HepG2 (cell line): ENCODE results near the gene TANGO6.

ENCODE experiments used
- KDM4B ChIP-seq: sonication (generic); formaldehyde crosslinking; IDR thresholded peaks from 2 replicates; pipeline ENCODE4 v1.4.0; 2020; ENCODE audit warnings: missing genetic modification reagents
- KDM5A ChIP-seq: fragments of 200-600 bp; sonication (generic); IDR thresholded peaks from 2 replicates; pipeline ENCODE4 v1.7.0; 2018; ENCODE audit warnings: antibody characterized with exemption, mild to moderate bottlenecking, low read length, borderline replicate concordance
- PBX3 ChIP-seq: sonication (generic); formaldehyde crosslinking; IDR thresholded peaks from 2 replicates; pipeline ENCODE4 v1.8.1; 2023; ENCODE audit warnings: missing genetic modification reagents, inconsistent platforms, borderline replicate concordance
- RNF2 ChIP-seq: fragments of 450-650 bp; conservative IDR thresholded peaks from 2 replicates; pipeline ENCODE4 v1.6.1; 2016; ENCODE audit warnings: low read depth
- ZKSCAN8 ChIP-seq: IDR thresholded peaks from 2 replicates; pipeline ENCODE4 v1.6.1; 2016; ENCODE audit warnings: borderline replicate concordance, missing genetic modification reagents, missing compliant biosample characterization
- ZNF605 ChIP-seq: sonication (generic); formaldehyde crosslinking; IDR thresholded peaks from 2 replicates; pipeline ENCODE4 v1.8.0; 2022; ENCODE audit warnings: mild to moderate bottlenecking, missing genetic modification reagents

GRCh38 chr16:68884861-68885720 lies 41.8 kb downstream of the TANGO6 start:
- TF ChIP-seq RNF2 (no peak), KDM4B (CRISPR knock-in tag) (no peak), PBX3 (CRISPR knock-in tag) (no peak), KDM5A (no peak), ZKSCAN8 (CRISPR knock-in tag) (no peak), ZNF605 (no peak)
